B cell (primary cell): ENCODE results near the gene ADGRL4.

ENCODE experiments used
- CTCF ChIP-seq: fragments of 200-600 bp; IDR thresholded peaks from one replicate; pipeline ENCODE4 v1.8.0; 2022; ENCODE audit warnings: antibody characterized with exemption, mild to moderate bottlenecking
- EZH2 ChIP-seq: IDR thresholded peaks from 2 replicates; pipeline ENCODE4 v1.6.1; 2012; ENCODE audit warnings: borderline replicate concordance, low read depth, mild to moderate bottlenecking, moderate library complexity, low read length; ENCODE audit not compliant: insufficient read depth, poor library complexity, severe bottlenecking

- TF ChIP-seq CTCF (no peak), EZH2 (no peak)
These were observed 34.0 kb upstream of the ADGRL4 start for GRCh38 chr1:79040424-79041082.
